Esophagus squamous epithelium (tissue), 5 donors: ENCODE measurements around the gene TMEFF2. TPM values are rescaled to one million over a fixed set of nuclear protein-coding genes. Genes with fewer than 3 reads are reported as not detected.

Experiments
- DNase-seq: peaks from one replicate; lab custom pipeline; 2025; lab: John Stamatoyannopoulos, UW
- H3K27ac ChIP-seq, 4 donors: fragments of 200-600 bp; sonication (generic); one replicate each; pipeline ENCODE4 v1.5.1; 2016 to 2019; ENCODE audit warnings: mild to moderate bottlenecking in 1 of 4
- H3K27me3 ChIP-seq, 4 donors: fragments of 200-600 bp; sonication (generic); 1 replicate in 3 of 4; 2 replicates in 1 of 4; pipeline versions ENCODE4 v1.5.1 to v1.6.0; 2017 to 2021; ENCODE audit warnings: antibody characterized with exemption in 1 of 4
- H3K36me3 ChIP-seq, 3 donors: fragments of 200-600 bp; sonication (generic); one replicate each; pipeline ENCODE4 v1.5.1; 2016 to 2019
- H3K4me1 ChIP-seq, 3 donors: fragments of 200-600 bp; sonication (generic); one replicate each; pipeline ENCODE4 v1.5.1; 2017 to 2019
- H3K4me3 ChIP-seq, 4 donors: fragments of 200-600 bp; sonication (generic); 1 replicate in 3 of 4; 2 replicates in 1 of 4; pipeline ENCODE4 v1.5.1; 2016 to 2019; ENCODE audit warnings: mild to moderate bottlenecking in 2 of 4, moderate library complexity in 1 of 4
- H3K9me3 ChIP-seq, 3 donors: fragments of 200-600 bp; sonication (generic); one replicate each; pipeline ENCODE4 v1.5.1; 2016 to 2019
- POLR2A ChIP-seq, 4 donors: fragments of 450-650 bp; IDR thresholded peaks; one replicate each; pipeline ENCODE4 v1.6.1; 2017; ENCODE audit warnings: antibody characterized with exemption in 4 of 4, mild to moderate bottlenecking in 4 of 4, moderate library complexity in 3 of 4
- WGBS, 2 donors: methylation state at CpG; one replicate each; pipeline ENCODE4 v1.1.5; 2018; 5-methylcytosine and 5-hydroxymethylcytosine counted together
- intact Hi-C: fragments of 100-400 bp; cut with DNase I; formaldehyde crosslinking; loops from one replicate; pipeline ENCODE4 v1.15.0; 2022
- total RNA-seq, 4 donors: library from RNA; depleted of rRNA; stranded (reverse); fragments of >200 nt; gene quantifications; one replicate each; pipeline ENCODE4 v1.1.0, GENCODE V29; 2016
- TF ChIP-seq, protein P1 (sequence below), 6 experiments: fragments of 450-650 bp in 4 of 6; fragments of 200-600 bp in 2 of 6; sonication (generic) in 2 of 6; IDR thresholded peaks; one replicate each; pipeline ENCODE4 v1.5.1; 2016 to 2019; ENCODE audit warnings: antibody characterized with exemption in 6 of 6, mild to moderate bottlenecking in 4 of 6, moderate library complexity in 4 of 6
- donor health status: DM: yes; HTN: yes; CAD: no.

The TMEFF2 gene
- total RNA-seq, 4 donors from 2014 or later: 1.5 TPM; not detected in 3

- Histone ChIP-seq H3K27ac (peak overlapping the region in 1 of 4 donors; percentile 27), H3K4me1 (peaks cover 0 to 9% (median 0%) of the 10 kb centered on the region in 3 donors), H3K27me3 (peaks cover 0 to 3% (median 0%) of the 10 kb centered on the region in 4 donors), H3K4me3 (peak overlapping the region in 1 of 4 donors; percentile 29), H3K36me3 (no peaks in the 10 kb centered on the region), H3K9me3 (no peaks in the 10 kb centered on the region)
- 9 to 11% methylated on average over 4 of the region's 4 CpGs for WGBS, 2 donors
- intact Hi-C loops: loop anchor here (5.0 kb wide), 1 partner anchor 610 kb away; no protein-coding TSS in a partner anchor
- DNase-seq: peak; percentile 0
- TF ChIP-seq, protein P1, sequence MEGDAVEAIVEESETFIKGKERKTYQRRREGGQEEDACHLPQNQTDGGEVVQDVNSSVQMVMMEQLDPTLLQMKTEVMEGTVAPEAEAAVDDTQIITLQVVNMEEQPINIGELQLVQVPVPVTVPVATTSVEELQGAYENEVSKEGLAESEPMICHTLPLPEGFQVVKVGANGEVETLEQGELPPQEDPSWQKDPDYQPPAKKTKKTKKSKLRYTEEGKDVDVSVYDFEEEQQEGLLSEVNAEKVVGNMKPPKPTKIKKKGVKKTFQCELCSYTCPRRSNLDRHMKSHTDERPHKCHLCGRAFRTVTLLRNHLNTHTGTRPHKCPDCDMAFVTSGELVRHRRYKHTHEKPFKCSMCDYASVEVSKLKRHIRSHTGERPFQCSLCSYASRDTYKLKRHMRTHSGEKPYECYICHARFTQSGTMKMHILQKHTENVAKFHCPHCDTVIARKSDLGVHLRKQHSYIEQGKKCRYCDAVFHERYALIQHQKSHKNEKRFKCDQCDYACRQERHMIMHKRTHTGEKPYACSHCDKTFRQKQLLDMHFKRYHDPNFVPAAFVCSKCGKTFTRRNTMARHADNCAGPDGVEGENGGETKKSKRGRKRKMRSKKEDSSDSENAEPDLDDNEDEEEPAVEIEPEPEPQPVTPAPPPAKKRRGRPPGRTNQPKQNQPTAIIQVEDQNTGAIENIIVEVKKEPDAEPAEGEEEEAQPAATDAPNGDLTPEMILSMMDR (IDR thresholded peaks at IDR 0.05): peak; percentile 84 to 96 (median 90)
- no peak for TF ChIP-seq POLR2A (IDR thresholded peaks at IDR 0.05)
These were observed 32.2 kb downstream of the TMEFF2 start for GRCh38 chr2:192162392-192163042.

GRCh38 chr2:192161656-192162290 is 33.0 kb downstream of the TMEFF2 start:
- Histone ChIP-seq H3K4me3 (no peak overlapping the region), H3K4me1 (peaks cover 0 to 9% (median 0%) of the 10 kb centered on the region in 3 donors), H3K27me3 (no peaks in the 10 kb centered on the region), H3K27ac (no peak overlapping the region), H3K36me3 (no peaks in the 10 kb centered on the region), H3K9me3 (no peaks in the 10 kb centered on the region)
- intact Hi-C loops: loop anchor here (2.0 to 5.0 kb wide), 2 partner anchors 351 to 609 kb away; no protein-coding TSS in a partner anchor
- DNase-seq: no peak
- WGBS, 2 donors: 36 to 68% methylated on average over 2 of the region's 2 CpGs
- TF ChIP-seq, protein P1 (IDR thresholded peaks at IDR 0.05): no peak
- TF ChIP-seq POLR2A (IDR thresholded peaks at IDR 0.05): no peak

- Histone ChIP-seq H3K27me3 (no peaks in the 10 kb centered on the region), H3K9me3 (no peaks in the 10 kb centered on the region), H3K36me3 (no peaks in the 10 kb centered on the region), H3K4me3 (no peak overlapping the region), H3K4me1 (peaks cover 0 to 9% (median 0%) of the 10 kb centered on the region in 3 donors), H3K27ac (no peak overlapping the region)
- TF ChIP-seq, protein P1 (IDR thresholded peaks at IDR 0.05): no peak
- no peak for TF ChIP-seq POLR2A (IDR thresholded peaks at IDR 0.05)
- intact Hi-C loops: loop anchor here (2.0 to 5.0 kb wide), 2 partner anchors 349 to 607 kb away; no protein-coding TSS in a partner anchor
- 32 to 53% methylated on average over 1 of the region's 1 CpG for WGBS, 2 donors
- DNase-seq: no peak
These were observed 35.0 kb downstream of the TMEFF2 start for GRCh38 chr2:192159736-192160135.

GRCh38 chr2:192159208-192159607 is 35.5 kb downstream of the TMEFF2 start:
- H3K27ac ChIP-seq: no peak overlapping the region
- intact Hi-C loops: no loop called here
- no peaks in the 10 kb centered on the region for H3K36me3 ChIP-seq
- TF ChIP-seq POLR2A (IDR thresholded peaks at IDR 0.05): no peak
- TF ChIP-seq, protein P1 (IDR thresholded peaks at IDR 0.05): no peak
- 71 to 78% methylated on average over 2 of the region's 2 CpGs for WGBS, 2 donors
- H3K4me1 ChIP-seq: peaks cover 0 to 9% (median 0%) of the 10 kb centered on the region in 3 donors
- H3K27me3 ChIP-seq: no peaks in the 10 kb centered on the region
- H3K4me3 ChIP-seq: no peak overlapping the region
- no peaks in the 10 kb centered on the region for H3K9me3 ChIP-seq
- DNase-seq: no peak

GRCh38 chr2:192157776-192158175 is 37.0 kb downstream of the TMEFF2 start:
- H3K4me1 ChIP-seq: peaks cover 0 to 9% (median 0%) of the 10 kb centered on the region in 3 donors
- 85 to 97% methylated on average over 4 of the region's 4 CpGs for WGBS, 2 donors
- H3K4me3 ChIP-seq: no peak overlapping the region
- no peaks in the 10 kb centered on the region for H3K9me3 ChIP-seq
- no peak for DNase-seq
- H3K36me3 ChIP-seq: no peaks in the 10 kb centered on the region
- TF ChIP-seq, protein P1 (IDR thresholded peaks at IDR 0.05): no peak
- TF ChIP-seq POLR2A (IDR thresholded peaks at IDR 0.05): no peak
- no peak overlapping the region for H3K27ac ChIP-seq
- no peaks in the 10 kb centered on the region for H3K27me3 ChIP-seq
- intact Hi-C loops: no loop called here
